ENCODE results near the gene C6orf136.
A peak's percentile ranks its signal among the peaks of the same experiment; 100 is the strongest.
"Not testable (repeated sequence)": the region's sequence is repeated elsewhere in the genome, so short reads cannot be mapped to it uniquely, and the experiment has no call there.

Gene C6orf136

GRCh38 chr6:30615958-30616810 is 30.7 kb upstream of the C6orf136 start:
- no peak for DNase-seq

GRCh38 chr6:30616811-30617564 is 29.9 kb upstream of the C6orf136 start, which contains the start of gene PPP1R10:
Gene PPP1R10, minus strand, starts transcription at chr6:30617243. Its CDS starts 7,299 bp downstream, at chr6:30609944.
- DNase-seq, result peak; percentile 98

GRCh38 chr6:30617565-30618269 is 29.2 kb upstream of the C6orf136 start, which contains the start of gene MRPS18B:
Gene MRPS18B, plus strand, starts transcription at chr6:30617840. Its CDS starts 26 bp downstream, at chr6:30617866.
- peak; percentile 92 for DNase-seq

GRCh38 chr6:30618270-30618797 is 28.6 kb upstream of the C6orf136 start:
- DNase-seq, result no peak

GRCh38 chr6:30619561-30619960 is 27.4 kb upstream of the C6orf136 start:
- no peak for DNase-seq

GRCh38 chr6:30625511-30625910 is 21.4 kb upstream of the C6orf136 start:
- DNase-seq, result no peak

GRCh38 chr6:30626484-30627366 is 20.2 kb upstream of the C6orf136 start, which contains the start of gene ATAT1:
Gene ATAT1, plus strand, starts transcription at chr6:30626874.
- peak; percentile 57 for DNase-seq

GRCh38 chr6:30635834-30636233 is 11.1 kb upstream of the C6orf136 start:
- no peak for DNase-seq

GRCh38 chr6:30640481-30640880 is 6.5 kb upstream of the C6orf136 start:
- DNase-seq, result no peak

- DNase-seq, result no peak
These were observed 5.9 kb upstream of the C6orf136 start for GRCh38 chr6:30641048-30641447.

- no peak for DNase-seq
These were observed 3.3 kb upstream of the C6orf136 start for GRCh38 chr6:30643656-30644055.

- DNase-seq, result no peak
These were observed 2.2 kb upstream of the C6orf136 start for GRCh38 chr6:30644769-30645168.

GRCh38 chr6:30645989-30646388 is 944 bp upstream of the C6orf136 start:
- DNase-seq, result no peak

GRCh38 chr6:30647242-30648116 is 546 bp downstream of the C6orf136 start:
- DNase-seq, result peak; percentile 67

- no peak for DNase-seq
These were observed 4.2 kb downstream of the C6orf136 start for GRCh38 chr6:30651143-30651542.

- no peak for DNase-seq
These were observed 8.1 kb downstream of the C6orf136 start for GRCh38 chr6:30654798-30655742.

- no peak for DNase-seq
These were observed 8.8 kb downstream of the C6orf136 start for GRCh38 chr6:30655743-30656094.

GRCh38 chr6:30656513-30656912 is 9.6 kb downstream of the C6orf136 start:
- no peak for DNase-seq

- DNase-seq, result no peak
These were observed 10.5 kb downstream of the C6orf136 start for GRCh38 chr6:30657454-30657853.

GRCh38 chr6:30657922-30658321 is 11.0 kb downstream of the C6orf136 start:
- not testable (repeated sequence) for DNase-seq

Data from NCI-H1048 (cell line).